Measurements from ENCODE around the gene B3GALT5.

The B3GALT5 gene

GRCh38 chr21:39707316-39707715, 94.6 kb downstream of the B3GALT5 start:
- no peak for TF ChIP-seq POLR2AphosphoS5 (IDR thresholded peaks at IDR 0.05; ENCODE audit: low read depth, low read length)
- no peak for TF ChIP-seq SIN3A (IDR thresholded peaks at IDR 0.05; ENCODE audit: borderline replicate concordance, insufficient read depth, low read length)
- TF ChIP-seq TAF1 (IDR thresholded peaks at IDR 0.05; ENCODE audit: borderline replicate concordance, insufficient read depth, low read length), result no peak
- TF ChIP-seq, protein P1, sequence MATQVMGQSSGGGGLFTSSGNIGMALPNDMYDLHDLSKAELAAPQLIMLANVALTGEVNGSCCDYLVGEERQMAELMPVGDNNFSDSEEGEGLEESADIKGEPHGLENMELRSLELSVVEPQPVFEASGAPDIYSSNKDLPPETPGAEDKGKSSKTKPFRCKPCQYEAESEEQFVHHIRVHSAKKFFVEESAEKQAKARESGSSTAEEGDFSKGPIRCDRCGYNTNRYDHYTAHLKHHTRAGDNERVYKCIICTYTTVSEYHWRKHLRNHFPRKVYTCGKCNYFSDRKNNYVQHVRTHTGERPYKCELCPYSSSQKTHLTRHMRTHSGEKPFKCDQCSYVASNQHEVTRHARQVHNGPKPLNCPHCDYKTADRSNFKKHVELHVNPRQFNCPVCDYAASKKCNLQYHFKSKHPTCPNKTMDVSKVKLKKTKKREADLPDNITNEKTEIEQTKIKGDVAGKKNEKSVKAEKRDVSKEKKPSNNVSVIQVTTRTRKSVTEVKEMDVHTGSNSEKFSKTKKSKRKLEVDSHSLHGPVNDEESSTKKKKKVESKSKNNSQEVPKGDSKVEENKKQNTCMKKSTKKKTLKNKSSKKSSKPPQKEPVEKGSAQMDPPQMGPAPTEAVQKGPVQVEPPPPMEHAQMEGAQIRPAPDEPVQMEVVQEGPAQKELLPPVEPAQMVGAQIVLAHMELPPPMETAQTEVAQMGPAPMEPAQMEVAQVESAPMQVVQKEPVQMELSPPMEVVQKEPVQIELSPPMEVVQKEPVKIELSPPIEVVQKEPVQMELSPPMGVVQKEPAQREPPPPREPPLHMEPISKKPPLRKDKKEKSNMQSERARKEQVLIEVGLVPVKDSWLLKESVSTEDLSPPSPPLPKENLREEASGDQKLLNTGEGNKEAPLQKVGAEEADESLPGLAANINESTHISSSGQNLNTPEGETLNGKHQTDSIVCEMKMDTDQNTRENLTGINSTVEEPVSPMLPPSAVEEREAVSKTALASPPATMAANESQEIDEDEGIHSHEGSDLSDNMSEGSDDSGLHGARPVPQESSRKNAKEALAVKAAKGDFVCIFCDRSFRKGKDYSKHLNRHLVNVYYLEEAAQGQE (IDR thresholded peaks at IDR 0.05; ENCODE audit: insufficient read depth in 1 of 2, low read depth in 2 of 2, low read length in 2 of 2), result no peak
- no peak for TF ChIP-seq FOXP2 (optimal IDR thresholded peaks at IDR 0.05; ENCODE audit: borderline replicate concordance, extremely low read depth, extremely low read length, insufficient read depth)

- TF ChIP-seq TAF1 (IDR thresholded peaks at IDR 0.05; ENCODE audit: borderline replicate concordance, insufficient read depth, low read length) (no peak), SIN3A (IDR thresholded peaks at IDR 0.05; ENCODE audit: borderline replicate concordance, insufficient read depth, low read length) (no peak), POLR2AphosphoS5 (IDR thresholded peaks at IDR 0.05; ENCODE audit: low read depth, low read length) (no peak), FOXP2 (optimal IDR thresholded peaks at IDR 0.05; ENCODE audit: borderline replicate concordance, extremely low read depth, extremely low read length, insufficient read depth) (no peak)
- TF ChIP-seq, protein P1 (IDR thresholded peaks at IDR 0.05; ENCODE audit: insufficient read depth in 1 of 2, low read depth in 2 of 2, low read length in 2 of 2), result no peak
These were observed 98.1 kb downstream of the B3GALT5 start for GRCh38 chr21:39710866-39711265.

DNA sequence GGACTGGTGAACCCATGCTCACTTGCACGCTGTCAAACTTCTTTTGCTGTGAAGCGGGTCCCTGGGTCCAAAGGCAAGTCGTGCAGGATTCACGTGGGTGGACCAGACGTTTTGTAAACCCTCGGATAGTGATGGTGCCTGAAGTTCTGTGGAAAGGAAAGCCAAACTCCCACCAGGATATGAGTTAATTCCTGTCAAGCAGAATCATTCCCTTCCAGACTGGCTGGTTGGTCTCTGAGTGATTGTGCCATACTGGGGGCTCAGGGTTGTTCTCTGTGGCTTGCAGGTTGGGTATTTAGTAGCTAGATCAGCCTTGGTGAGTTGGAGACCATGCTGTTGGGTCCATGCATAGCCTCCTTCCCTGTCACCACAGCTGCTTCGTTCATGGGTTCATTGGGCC, 99.5 kb downstream of the B3GALT5 start:
- TF ChIP-seq FOXP2 (optimal IDR thresholded peaks at IDR 0.05; ENCODE audit: borderline replicate concordance, extremely low read depth, extremely low read length, insufficient read depth) (no peak), SIN3A (IDR thresholded peaks at IDR 0.05; ENCODE audit: borderline replicate concordance, insufficient read depth, low read length) (no peak), POLR2AphosphoS5 (IDR thresholded peaks at IDR 0.05; ENCODE audit: low read depth, low read length) (no peak), TAF1 (IDR thresholded peaks at IDR 0.05; ENCODE audit: borderline replicate concordance, insufficient read depth, low read length) (no peak)
- TF ChIP-seq, protein P1 (IDR thresholded peaks at IDR 0.05; ENCODE audit: insufficient read depth in 1 of 2, low read depth in 2 of 2, low read length in 2 of 2), result no peak

GRCh38 chr21:39712976-39713375, 100.2 kb downstream of the B3GALT5 start:
- no peak for TF ChIP-seq FOXP2 (optimal IDR thresholded peaks at IDR 0.05; ENCODE audit: borderline replicate concordance, extremely low read depth, extremely low read length, insufficient read depth)
- TF ChIP-seq TAF1 (IDR thresholded peaks at IDR 0.05; ENCODE audit: borderline replicate concordance, insufficient read depth, low read length), result no peak

GRCh38 chr21:39713905-39714304, 101.2 kb downstream of the B3GALT5 start:
- no peak for TF ChIP-seq FOXP2 (optimal IDR thresholded peaks at IDR 0.05; ENCODE audit: borderline replicate concordance, extremely low read depth, extremely low read length, insufficient read depth)
- TF ChIP-seq POLR2AphosphoS5 (IDR thresholded peaks at IDR 0.05; ENCODE audit: low read depth, low read length), result no peak
- no peak for TF ChIP-seq TAF1 (IDR thresholded peaks at IDR 0.05; ENCODE audit: borderline replicate concordance, insufficient read depth, low read length)
- no peak for TF ChIP-seq SIN3A (IDR thresholded peaks at IDR 0.05; ENCODE audit: borderline replicate concordance, insufficient read depth, low read length)
- TF ChIP-seq, protein P1 (IDR thresholded peaks at IDR 0.05; ENCODE audit: insufficient read depth in 1 of 2, low read depth in 2 of 2, low read length in 2 of 2), result no peak
